Activated T-helper 2 cell treated with anti-CD3 and anti-CD28 coated beads, Interferon-gamma antibody, Interleukin-2, Interleukin-4, amounts not matched to agents 10 μg/mL and 5 μg/mL and 100 μg/mL, durations not matched to agents 14 hours and 24 hours and 36 hours (primary cell): ENCODE data around the gene RNF126. TPM values are rescaled to one million over a fixed set of nuclear protein-coding genes. Genes with fewer than 3 reads are reported as not detected.

Experiments used
- DNase-seq: peaks from one replicate; pipeline ENCODE4 v3.0.0; 2021; ENCODE audit warnings: low spot score
- H3K27ac Mint-ChIP-seq: one replicate; pipeline ENCODE4 v1.8.0; 2021; ENCODE audit warnings: mixed read lengths
- H3K27me3 Mint-ChIP-seq: one replicate; pipeline ENCODE4 v1.8.0; 2021; ENCODE audit warnings: low read depth, mixed read lengths
- H3K36me3 Mint-ChIP-seq: one replicate; pipeline ENCODE4 v1.8.0; 2021; ENCODE audit warnings: low read depth, mixed read lengths
- H3K4me1 Mint-ChIP-seq: one replicate; pipeline ENCODE4 v1.8.0; 2021; ENCODE audit warnings: low read depth, mixed read lengths
- H3K4me3 Mint-ChIP-seq: one replicate; pipeline ENCODE4 v1.8.0; 2021; ENCODE audit warnings: low read depth, mild to moderate bottlenecking, moderate library complexity, mixed read lengths
- H3K9me3 Mint-ChIP-seq: one replicate; pipeline ENCODE4 v1.8.0; 2021; ENCODE audit warnings: mixed read lengths
- intact Hi-C: fragments of 100-400 bp; cut with micrococcal nuclease; formaldehyde crosslinking; loops from one replicate; pipeline ENCODE4 v1.15.1; 2023
- total RNA-seq: library from RNA; stranded (reverse); gene quantifications from 2 replicates; pipeline ENCODE4 v1.2.3, GENCODE V29; 2022

The RNF126 gene
- total RNA-seq, 1 donor from 2014 or later: 89.4 TPM

DNA sequence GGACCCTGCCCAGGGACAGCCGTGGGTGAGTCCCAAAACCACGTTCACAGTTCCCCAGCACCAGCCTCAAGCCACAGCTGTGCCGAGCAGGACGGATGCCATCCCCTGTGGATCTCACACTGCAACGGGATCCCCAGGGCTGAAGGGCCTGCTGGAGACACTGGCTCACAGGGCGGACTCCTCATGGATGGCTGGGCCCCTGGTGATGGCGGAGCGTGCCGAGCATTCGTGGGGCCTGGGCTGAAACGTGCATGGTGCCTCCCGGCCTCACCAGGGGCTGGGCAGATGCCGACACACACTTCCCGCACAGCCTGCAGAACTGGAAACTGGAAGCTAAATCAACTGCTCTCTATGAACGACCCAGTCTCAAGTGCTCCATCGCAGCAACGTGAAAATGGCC lies 9.6 kb downstream of the RNF126 start:
- no peak overlapping the region for H3K27ac Mint-ChIP-seq
- no peaks in the 10 kb centered on the region for H3K9me3 Mint-ChIP-seq
- H3K4me3 Mint-ChIP-seq: no peak overlapping the region
- peaks cover 1% of the 10 kb centered on the region for H3K4me1 Mint-ChIP-seq
- intact Hi-C loops: no loop called here
- H3K27me3 Mint-ChIP-seq: no peaks in the 10 kb centered on the region
- peaks cover 36% of the 10 kb centered on the region for H3K36me3 Mint-ChIP-seq
- no peak for DNase-seq

GRCh38 chr19:652467-653389 lies 10.3 kb downstream of the RNF126 start:
- Mint-ChIP-seq H3K4me3 (no peak overlapping the region), H3K27ac (no peak overlapping the region), H3K36me3 (peaks cover 36% of the 10 kb centered on the region), H3K9me3 (no peaks in the 10 kb centered on the region), H3K27me3 (no peaks in the 10 kb centered on the region), H3K4me1 (peaks cover 1% of the 10 kb centered on the region)
- intact Hi-C loops: no loop called here
- no peak for DNase-seq

- H3K27me3 Mint-ChIP-seq: no peaks in the 10 kb centered on the region
- DNase-seq: no peak
- no peak overlapping the region for H3K27ac Mint-ChIP-seq
- H3K9me3 Mint-ChIP-seq: no peaks in the 10 kb centered on the region
- H3K4me3 Mint-ChIP-seq: no peak overlapping the region
- intact Hi-C loops: no loop called here
- H3K36me3 Mint-ChIP-seq: peaks cover 34% of the 10 kb centered on the region
- H3K4me1 Mint-ChIP-seq: peaks cover 1% of the 10 kb centered on the region
Observed at GRCh38 chr19:651991-652390, 11.0 kb downstream of the RNF126 start.

GRCh38 chr19:651114-651818 lies 11.7 kb downstream of the RNF126 start:
- Mint-ChIP-seq H3K9me3 (no peaks in the 10 kb centered on the region), H3K27ac (no peak overlapping the region), H3K4me3 (no peak overlapping the region), H3K36me3 (peaks cover 36% of the 10 kb centered on the region), H3K4me1 (no peaks in the 10 kb centered on the region), H3K27me3 (no peaks in the 10 kb centered on the region)
- no peak for DNase-seq
- intact Hi-C loops: no loop called here

DNA sequence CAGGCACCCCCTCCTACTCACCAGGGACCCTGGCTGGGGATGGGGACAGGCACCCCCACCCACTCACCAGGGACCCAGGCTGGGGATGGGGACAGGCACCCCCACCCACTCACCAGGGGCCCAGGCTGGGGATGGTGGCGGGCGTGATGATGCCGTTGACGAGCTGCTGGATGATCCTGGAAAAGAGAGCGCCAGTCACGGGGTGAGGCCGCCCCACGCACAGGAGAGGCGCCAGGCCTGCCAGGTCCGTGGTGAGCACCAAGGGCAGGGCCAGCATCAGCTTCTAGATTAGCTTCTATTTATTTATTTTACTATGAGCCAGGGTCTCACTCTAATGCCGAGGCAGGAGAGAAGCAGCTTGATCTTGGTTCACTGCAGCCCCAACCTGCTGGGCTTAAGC lies 12.9 kb downstream of the RNF126 start:
- no peak overlapping the region for H3K4me3 Mint-ChIP-seq
- no peaks in the 10 kb centered on the region for H3K4me1 Mint-ChIP-seq
- no peak overlapping the region for H3K27ac Mint-ChIP-seq
- H3K36me3 Mint-ChIP-seq: peaks cover 33% of the 10 kb centered on the region
- H3K27me3 Mint-ChIP-seq: no peaks in the 10 kb centered on the region
- no peak for DNase-seq
- intact Hi-C loops: no loop called here
- H3K9me3 Mint-ChIP-seq: no peaks in the 10 kb centered on the region

DNA sequence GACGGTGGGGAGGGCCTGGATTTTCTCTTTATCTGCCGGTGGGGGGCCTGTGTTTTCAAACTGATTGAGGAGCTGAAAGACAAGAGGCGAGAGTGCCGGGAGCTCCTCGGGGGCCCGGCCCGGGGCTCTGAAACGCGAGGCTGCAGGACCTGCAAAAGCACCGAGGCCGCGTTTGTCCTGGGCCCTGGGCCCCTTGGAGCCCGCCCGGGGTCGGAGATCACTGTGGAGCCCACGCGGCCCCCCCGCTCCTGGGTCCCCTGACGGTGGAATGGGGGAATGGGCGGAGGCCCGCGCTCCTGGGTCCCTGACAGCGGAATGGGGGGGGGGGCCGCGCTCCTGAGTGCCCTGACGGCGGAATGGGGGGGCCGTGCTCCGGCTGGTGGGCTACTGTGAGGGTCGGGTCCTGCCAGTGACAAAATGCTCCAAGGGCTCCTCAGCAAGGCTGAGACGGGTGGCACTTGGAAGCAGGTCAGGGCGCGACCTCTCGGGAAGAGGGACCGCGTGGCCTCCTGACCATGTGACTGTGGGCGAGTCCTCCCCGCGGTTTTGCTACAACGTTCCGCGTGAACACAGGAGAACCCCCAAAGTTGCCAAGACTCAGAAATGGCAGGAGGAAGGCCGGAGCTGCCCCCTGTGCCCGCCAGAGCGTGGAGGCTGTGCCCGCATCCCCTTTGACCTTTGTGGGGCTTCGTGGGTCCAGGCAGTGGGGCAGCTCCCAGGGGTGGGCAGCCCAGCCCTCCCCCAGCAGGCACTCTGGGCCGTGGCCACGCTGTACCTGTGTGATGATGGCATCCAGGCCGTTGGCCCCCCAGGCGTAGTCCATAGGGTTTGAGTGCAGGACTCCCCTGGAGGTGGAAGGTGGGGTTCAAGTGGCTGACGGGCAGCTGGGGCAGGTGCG lies 13.9 kb downstream of the RNF126 start:
- H3K36me3 Mint-ChIP-seq: peaks cover 31% of the 10 kb centered on the region
- intact Hi-C loops: no loop called here

GRCh38 chr19:648305-648704 lies 14.7 kb downstream of the RNF126 start:
- DNase-seq: no peak
- Mint-ChIP-seq H3K36me3 (peaks cover 24% of the 10 kb centered on the region), H3K4me1 (no peaks in the 10 kb centered on the region), H3K27ac (no peak overlapping the region), H3K27me3 (no peaks in the 10 kb centered on the region), H3K9me3 (no peaks in the 10 kb centered on the region), H3K4me3 (no peak overlapping the region)
- intact Hi-C loops: no loop called here

More for the DNA sequence above, 13.9 kb downstream of the RNF126 start:
- no peak for DNase-seq
- Mint-ChIP-seq H3K27me3 (no peaks in the 10 kb centered on the region), H3K9me3 (no peaks in the 10 kb centered on the region), H3K4me1 (no peaks in the 10 kb centered on the region), H3K27ac (no peak overlapping the region), H3K4me3 (no peak overlapping the region)

GRCh38 chr19:647566-648284 lies 15.3 kb downstream of the RNF126 start:
- Mint-ChIP-seq H3K36me3 (peaks cover 24% of the 10 kb centered on the region), H3K27ac (no peak overlapping the region), H3K27me3 (no peaks in the 10 kb centered on the region), H3K4me3 (no peak overlapping the region), H3K4me1 (no peaks in the 10 kb centered on the region), H3K9me3 (no peaks in the 10 kb centered on the region)
- no peak for DNase-seq
- intact Hi-C loops: no loop called here

GRCh38 chr19:646779-647565 lies 16.0 kb downstream of the RNF126 start:
- Mint-ChIP-seq H3K4me1 (no peaks in the 10 kb centered on the region), H3K9me3 (no peaks in the 10 kb centered on the region), H3K27ac (no peak overlapping the region), H3K36me3 (peaks cover 24% of the 10 kb centered on the region), H3K4me3 (no peak overlapping the region), H3K27me3 (no peaks in the 10 kb centered on the region)
- intact Hi-C loops: no loop called here
- no peak for DNase-seq

- Mint-ChIP-seq H3K27me3 (no peaks in the 10 kb centered on the region), H3K27ac (no peak overlapping the region), H3K4me3 (no peak overlapping the region), H3K9me3 (no peaks in the 10 kb centered on the region), H3K4me1 (no peaks in the 10 kb centered on the region), H3K36me3 (peaks cover 24% of the 10 kb centered on the region)
- no peak for DNase-seq
- intact Hi-C loops: no loop called here
Observed at GRCh38 chr19:645912-646778, 16.9 kb downstream of the RNF126 start.

DNA sequence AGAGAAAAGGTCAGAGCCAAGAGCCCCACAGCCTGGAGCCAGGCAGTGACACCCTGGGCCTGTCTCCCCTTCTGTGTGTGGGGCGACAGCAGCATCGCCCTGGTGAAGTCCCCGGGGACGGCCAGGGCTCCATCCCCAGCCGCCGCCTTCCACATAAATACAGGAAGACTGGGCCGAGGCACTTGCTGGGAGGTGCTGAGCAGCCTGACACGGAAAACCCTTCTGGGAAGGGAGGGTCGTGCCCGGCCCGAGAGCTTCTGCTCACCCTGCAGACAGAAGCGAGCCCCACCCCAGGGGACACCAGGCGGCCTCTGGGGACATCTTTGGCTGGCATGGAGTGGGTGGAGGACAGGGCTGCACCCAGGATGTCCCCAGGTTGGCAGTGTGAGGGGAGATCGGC lies 18.2 kb downstream of the RNF126 start:
- Mint-ChIP-seq H3K4me1 (no peaks in the 10 kb centered on the region), H3K4me3 (no peak overlapping the region), H3K27me3 (no peaks in the 10 kb centered on the region), H3K36me3 (peaks cover 19% of the 10 kb centered on the region), H3K27ac (no peak overlapping the region), H3K9me3 (no peaks in the 10 kb centered on the region)
- intact Hi-C loops: no loop called here
- no peak for DNase-seq
